ENCODE results near the gene CACNA1A. TPM values are rescaled to one million over a fixed set of nuclear protein-coding genes. Genes with fewer than 3 reads are reported as not detected.
"Not testable (repeated sequence)": the region's sequence is repeated elsewhere in the genome, so short reads cannot be mapped to it uniquely, and the experiment has no call there.

CACNA1A gene
- total and polyA plus RNA-seq, 8 donors = 0.58 to 12.5 (median 3.8) TPM; not detected in 1

- 58 to 75% (median 72%) methylated on average over 4 of the region's 4 CpGs for WGBS, 5 donors
- no peak overlapping the region for H3K4me3 ChIP-seq
- no peak overlapping the region for H3K27ac ChIP-seq
- TF ChIP-seq CTCF (IDR thresholded peaks at IDR 0.05) (no peak), POLR2AphosphoS5 (IDR thresholded peaks at IDR 0.05) (no peak), EP300 (IDR thresholded peaks at IDR 0.05) (no peak)
- no peaks in the 10 kb centered on the region for H3K4me1 ChIP-seq
- intact Hi-C loops (cut with DNase I; ENCODE audit: low total_unique reads) = no loop called here
- no peak for DNase-seq
- H3K36me3 ChIP-seq = no peaks in the 10 kb centered on the region
- H3K27me3 ChIP-seq = peaks cover 0 to 15% (median 0%) of the 10 kb centered on the region in 3 donors
- no peaks in the 10 kb centered on the region for H3K9me3 ChIP-seq
Observed at GRCh38 chr19:13267889-13268288, 238.4 kb downstream of the CACNA1A start.

GRCh38 chr19:13267131-13267530, 239.1 kb downstream of the CACNA1A start:
- WGBS, 5 donors = 80 to 88% (median 85%) methylated on average over 13 to 15 of the region's 15 CpGs
- H3K36me3 ChIP-seq = no peaks in the 10 kb centered on the region
- H3K27me3 ChIP-seq = peaks cover 0 to 15% (median 0%) of the 10 kb centered on the region in 3 donors
- TF ChIP-seq EP300 (IDR thresholded peaks at IDR 0.05) (no peak), POLR2A (IDR thresholded peaks at IDR 0.05) (no peak)
- H3K9me3 ChIP-seq = no peaks in the 10 kb centered on the region
- H3K4me3 ChIP-seq = no peak overlapping the region
- no peak overlapping the region for H3K27ac ChIP-seq
- intact Hi-C loops (cut with DNase I; ENCODE audit: low total_unique reads) = no loop called here
- DNase-seq = no peak
- peaks cover 0 to 3% (median under 1%) of the 10 kb centered on the region in 4 donors for H3K4me1 ChIP-seq

- no peak overlapping the region for H3K4me3 ChIP-seq
- H3K36me3 ChIP-seq = no peaks in the 10 kb centered on the region
- DNase-seq = peak in 1 of 2 donors; percentile 84
- WGBS, 5 donors = 44 to 49% (median 47%) methylated on average over 8 of the region's 8 CpGs
- H3K9me3 ChIP-seq = no peaks in the 10 kb centered on the region
- TF ChIP-seq POLR2AphosphoS5 (IDR thresholded peaks at IDR 0.05) (no peak), CTCF (IDR thresholded peaks at IDR 0.05) (peak in 5 of 7 experiments; percentile 15 to 67 (median 34))
- peaks cover 0 to 13% (median 2%) of the 10 kb centered on the region in 4 donors for H3K4me1 ChIP-seq
- intact Hi-C loops (cut with DNase I; ENCODE audit: low total_unique reads) = loop anchor here (5.0 kb wide), 1 partner anchor 285 kb away; no protein-coding TSS in a partner anchor
- H3K27me3 ChIP-seq = peaks cover 0 to 24% (median 0%) of the 10 kb centered on the region in 3 donors
- no peak overlapping the region for H3K27ac ChIP-seq
Observed at GRCh38 chr19:13262450-13262849, 243.8 kb downstream of the CACNA1A start.

GRCh38 chr19:13260883-13261653, 245.2 kb downstream of the CACNA1A start:
- H3K4me1 ChIP-seq = peaks cover 0 to 13% (median 2%) of the 10 kb centered on the region in 4 donors
- intact Hi-C loops (cut with DNase I; ENCODE audit: low total_unique reads) = loop anchor here (5.0 kb wide), 1 partner anchor 284 kb away; no protein-coding TSS in a partner anchor
- whole genome bisulfite sequencing, 5 donors = 59 to 62% (median 61%) methylated on average over 9 of the region's 9 CpGs
- no peaks in the 10 kb centered on the region for H3K36me3 ChIP-seq
- H3K4me3 ChIP-seq = no peak overlapping the region
- peak overlapping the region in 4 of 5 donors; percentile 29 to 73 (median 66) for H3K27ac ChIP-seq
- peak; percentile 33 to 79 for DNase-seq
- H3K9me3 ChIP-seq = peaks cover 0 to 5% (median 0%) of the 10 kb centered on the region in 4 donors
- H3K27me3 ChIP-seq = peaks cover 0 to 38% (median 0%) of the 10 kb centered on the region in 3 donors
- TF ChIP-seq CTCF (IDR thresholded peaks at IDR 0.05) = no peak
- peak in 1 of 3 donors; percentile 30 for TF ChIP-seq POLR2AphosphoS5 (IDR thresholded peaks at IDR 0.05)
- no peak for TF ChIP-seq POLR2A (IDR thresholded peaks at IDR 0.05)
- no peak for TF ChIP-seq EP300 (IDR thresholded peaks at IDR 0.05)

GRCh38 chr19:13256918-13257317, 249.4 kb downstream of the CACNA1A start:
- no peak for DNase-seq
- H3K27me3 ChIP-seq = peaks cover 0 to 44% (median 0%) of the 10 kb centered on the region in 3 donors
- H3K27ac ChIP-seq = no peak overlapping the region
- peaks cover 0 to 10% (median 0%) of the 10 kb centered on the region in 4 donors for H3K4me1 ChIP-seq
- peaks cover 0 to 5% (median 0%) of the 10 kb centered on the region in 4 donors for H3K9me3 ChIP-seq
- 86 to 97% (median 94%) methylated on average over 2 of the region's 2 CpGs for WGBS, 5 donors
- TF ChIP-seq POLR2A (IDR thresholded peaks at IDR 0.05) (no peak), POLR2AphosphoS5 (IDR thresholded peaks at IDR 0.05) (no peak), CTCF (IDR thresholded peaks at IDR 0.05) (no peak), EP300 (IDR thresholded peaks at IDR 0.05) (no peak)
- no peak overlapping the region for H3K4me3 ChIP-seq
- no peaks in the 10 kb centered on the region for H3K36me3 ChIP-seq
- intact Hi-C loops (cut with DNase I; ENCODE audit: low total_unique reads) = no loop called here

GRCh38 chr19:13256398-13256797, 249.9 kb downstream of the CACNA1A start:
- H3K27me3 ChIP-seq = peaks cover 0 to 44% (median 0%) of the 10 kb centered on the region in 3 donors
- DNase-seq; H3K9me3 ChIP-seq; H3K27ac ChIP-seq; H3K36me3 ChIP-seq; H3K4me1 ChIP-seq; intact Hi-C loops (cut with DNase I; ENCODE audit: low total_unique reads); H3K4me3 ChIP-seq: not testable (repeated sequence)
- 71 to 90% (median 80%) methylated on average over 1 of the region's 1 CpG for WGBS, 5 donors
